Retinal pigment epithelial cell (primary cell): ENCODE results near the gene SNX9.

Experiments
- DNase-seq: peaks from one replicate; pipeline ENCODE4 v3.0.0-alpha.2; 2010; ENCODE audit warnings: low read depth
- H3K4me3 ChIP-seq: 2 replicates; pipeline ENCODE4 v1.5.1; 2011; ENCODE audit warnings: mild to moderate bottlenecking, low read length, control low read depth, moderate library complexity
- TF ChIP-seq, protein P1 (sequence below): conservative IDR thresholded peaks from 2 replicates; pipeline ENCODE4 v1.5.1; 2011; ENCODE audit warnings: low read depth, low read length, control low read depth, inconsistent platforms

SNX9 gene

DNA sequence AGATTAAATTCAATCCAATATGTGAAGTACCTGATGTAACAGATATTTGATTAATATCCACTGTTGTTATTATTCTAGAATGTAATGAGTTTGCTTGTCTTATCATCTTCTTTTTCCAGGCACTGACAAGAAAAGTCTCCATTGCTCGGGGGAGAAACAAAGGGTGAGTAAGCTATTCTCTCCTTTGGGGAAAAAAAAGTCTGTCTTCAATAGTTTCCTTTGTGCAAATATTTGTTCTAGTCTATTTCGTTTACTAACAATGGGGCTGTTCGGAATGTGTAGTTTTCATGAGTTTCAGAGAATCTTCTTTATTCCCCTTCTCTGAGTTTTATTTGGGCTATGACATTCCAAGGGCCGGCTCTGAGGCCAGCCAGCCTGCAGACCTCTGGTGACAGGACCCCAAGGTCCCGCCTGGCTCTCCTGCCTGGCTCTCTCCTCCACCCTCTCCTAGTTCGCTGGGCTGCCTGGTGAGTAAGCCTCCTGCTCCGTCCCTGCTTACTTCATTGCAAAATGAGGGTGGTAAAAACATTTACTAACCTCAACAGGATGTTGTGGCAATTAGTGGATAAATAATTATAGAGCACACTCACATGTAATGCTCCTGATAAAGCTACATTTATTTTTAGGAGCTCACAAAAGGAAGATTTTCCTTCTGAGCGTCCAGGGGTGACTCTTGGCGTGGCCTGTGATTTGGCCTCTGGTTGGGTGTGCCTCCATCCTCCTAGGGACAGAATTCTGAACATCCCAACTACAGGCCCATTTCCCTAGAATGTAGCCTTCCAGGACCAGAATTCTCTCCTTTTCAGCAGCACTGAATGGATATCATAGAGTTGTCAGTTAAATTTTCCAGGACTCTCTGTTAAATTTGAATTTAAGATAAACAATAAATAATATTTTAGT is 43.1 kb upstream of the SNX9 start:
- TF ChIP-seq, protein P1, sequence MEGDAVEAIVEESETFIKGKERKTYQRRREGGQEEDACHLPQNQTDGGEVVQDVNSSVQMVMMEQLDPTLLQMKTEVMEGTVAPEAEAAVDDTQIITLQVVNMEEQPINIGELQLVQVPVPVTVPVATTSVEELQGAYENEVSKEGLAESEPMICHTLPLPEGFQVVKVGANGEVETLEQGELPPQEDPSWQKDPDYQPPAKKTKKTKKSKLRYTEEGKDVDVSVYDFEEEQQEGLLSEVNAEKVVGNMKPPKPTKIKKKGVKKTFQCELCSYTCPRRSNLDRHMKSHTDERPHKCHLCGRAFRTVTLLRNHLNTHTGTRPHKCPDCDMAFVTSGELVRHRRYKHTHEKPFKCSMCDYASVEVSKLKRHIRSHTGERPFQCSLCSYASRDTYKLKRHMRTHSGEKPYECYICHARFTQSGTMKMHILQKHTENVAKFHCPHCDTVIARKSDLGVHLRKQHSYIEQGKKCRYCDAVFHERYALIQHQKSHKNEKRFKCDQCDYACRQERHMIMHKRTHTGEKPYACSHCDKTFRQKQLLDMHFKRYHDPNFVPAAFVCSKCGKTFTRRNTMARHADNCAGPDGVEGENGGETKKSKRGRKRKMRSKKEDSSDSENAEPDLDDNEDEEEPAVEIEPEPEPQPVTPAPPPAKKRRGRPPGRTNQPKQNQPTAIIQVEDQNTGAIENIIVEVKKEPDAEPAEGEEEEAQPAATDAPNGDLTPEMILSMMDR = no peak
- no peak overlapping the region for H3K4me3 ChIP-seq
- no peak for DNase-seq

DNA sequence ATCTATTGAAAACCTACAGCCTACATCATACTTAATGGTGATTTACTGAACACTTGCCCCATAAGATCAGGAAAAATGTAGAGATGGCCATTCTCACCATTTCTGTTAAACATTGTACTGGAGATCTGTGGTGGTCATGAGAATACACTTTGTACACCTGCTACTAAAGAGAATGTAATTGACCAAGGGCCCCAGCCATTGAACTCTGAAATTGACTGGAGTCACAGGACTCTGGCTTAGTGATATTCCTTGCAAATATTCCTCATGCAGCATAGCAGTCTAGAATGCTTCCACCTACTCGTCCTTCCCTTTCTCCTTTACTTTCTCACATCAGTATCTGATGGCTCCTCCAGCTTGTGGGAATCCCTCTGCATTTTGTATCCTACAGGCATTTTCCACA is 37.4 kb upstream of the SNX9 start:
- H3K4me3 ChIP-seq = no peak overlapping the region
- TF ChIP-seq, protein P1 = no peak
- no peak for DNase-seq

DNA sequence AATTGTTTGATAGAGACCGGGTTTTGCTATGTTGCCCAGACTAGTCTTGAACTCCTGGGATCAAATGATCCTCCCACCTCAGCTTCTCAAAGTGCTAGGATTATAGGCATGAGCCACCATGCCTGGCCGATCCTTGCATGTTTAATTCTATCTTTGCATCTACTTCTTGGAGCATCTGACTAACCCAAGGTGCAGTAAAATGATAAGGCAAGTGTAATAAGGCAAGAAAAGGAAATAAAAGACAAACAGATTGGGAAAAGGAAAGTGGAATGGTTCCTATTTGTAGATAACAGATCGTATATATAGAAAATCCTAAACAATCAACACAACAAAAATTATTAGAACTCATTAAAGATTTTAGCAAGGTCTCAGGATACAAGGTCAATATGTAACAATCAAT is 36.8 kb upstream of the SNX9 start:
- no peak for DNase-seq
- TF ChIP-seq, protein P1 = no peak
- H3K4me3 ChIP-seq = no peak overlapping the region

DNA sequence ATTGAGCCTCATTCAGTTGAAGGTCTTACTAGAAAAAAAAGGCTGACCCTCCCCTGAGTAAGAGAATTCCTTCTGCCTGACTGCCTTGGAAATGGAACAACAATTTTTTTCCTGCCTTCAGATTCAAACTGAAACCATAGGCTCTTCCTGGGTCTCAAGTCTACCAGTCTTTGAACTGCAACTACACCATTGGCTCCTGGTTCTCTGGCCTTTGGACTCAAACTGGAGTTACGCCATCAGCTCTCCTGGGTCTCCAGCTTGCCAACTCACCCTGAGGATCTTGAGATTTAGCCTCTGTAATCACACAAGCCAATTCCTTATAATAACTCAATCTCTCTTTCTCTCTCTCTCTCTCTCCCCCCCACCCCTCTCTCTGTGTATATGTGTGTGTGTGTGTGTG is 36.0 kb upstream of the SNX9 start:
- no peak overlapping the region for H3K4me3 ChIP-seq
- no peak for DNase-seq
- TF ChIP-seq, protein P1 = no peak

DNA sequence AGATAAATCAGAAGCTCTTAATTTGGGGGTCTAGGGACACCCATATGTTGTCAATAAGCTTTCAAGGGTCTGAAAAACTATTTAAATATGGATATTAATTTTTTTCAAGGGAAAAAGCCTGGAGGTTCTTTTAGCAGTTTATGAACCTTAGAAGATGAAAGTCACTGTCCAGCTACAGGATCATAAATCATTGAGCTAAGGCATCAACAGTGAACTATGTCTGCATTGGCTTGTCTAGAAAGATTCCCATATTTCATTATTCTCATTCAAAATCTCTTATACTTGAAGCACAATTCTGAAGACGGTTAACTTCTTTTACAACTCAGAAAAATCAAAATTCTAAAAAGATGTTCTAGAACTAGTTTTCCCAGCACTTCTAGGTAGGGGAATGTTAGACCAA is 34.9 kb upstream of the SNX9 start:
- no peak for DNase-seq
- TF ChIP-seq, protein P1 = no peak
- H3K4me3 ChIP-seq = no peak overlapping the region

DNA sequence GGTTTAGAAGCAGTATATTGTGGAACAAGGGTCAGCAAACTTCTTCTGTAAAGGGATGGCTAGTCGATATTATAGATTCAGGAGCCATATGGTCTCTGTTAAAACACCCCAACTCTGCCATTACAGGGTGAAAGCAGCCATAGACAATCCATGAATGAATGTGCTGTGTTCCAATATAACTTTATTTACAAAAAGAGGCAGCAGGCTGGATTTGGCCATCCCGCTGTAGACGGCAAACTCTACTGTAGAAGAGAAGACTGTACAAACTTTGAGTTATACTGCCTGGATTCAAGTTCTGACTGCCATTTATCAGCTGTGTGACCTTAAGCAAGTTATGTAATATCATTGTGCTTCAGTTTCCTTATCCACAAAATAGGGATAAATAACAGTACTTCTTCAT is 33.7 kb upstream of the SNX9 start:
- DNase-seq = no peak
- TF ChIP-seq, protein P1 = no peak
- H3K4me3 ChIP-seq = no peak overlapping the region

DNA sequence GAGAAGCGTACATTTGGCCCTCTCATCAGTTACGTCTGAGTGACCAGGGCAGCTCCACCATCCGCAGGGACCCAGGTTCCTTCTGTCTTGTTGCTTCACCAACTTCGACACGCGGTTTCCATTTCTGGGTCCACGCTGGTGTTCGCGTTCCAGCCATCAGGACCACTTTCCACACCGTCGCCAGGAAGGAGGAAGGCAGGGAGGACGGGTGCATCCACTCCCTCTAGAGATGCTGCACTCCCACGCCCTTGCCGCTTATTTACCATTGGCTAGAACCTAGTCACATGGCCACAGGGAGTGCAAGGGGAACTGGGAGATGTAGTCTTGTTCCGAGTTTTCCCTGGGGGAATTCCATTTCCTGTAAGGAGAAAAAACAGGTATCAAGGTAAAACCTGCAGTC is 33.2 kb upstream of the SNX9 start:
- TF ChIP-seq, protein P1 = no peak

More for the DNA sequence above, 33.2 kb upstream of the SNX9 start:
- no peak overlapping the region for H3K4me3 ChIP-seq
- DNase-seq = no peak
